Muscle of back (tissue), 11 donors: ENCODE measurements around the gene SPI1. TPM values are rescaled to one million over a fixed set of nuclear protein-coding genes. Genes with fewer than 3 reads are reported as not detected.
A peak's percentile ranks its signal among the peaks of the same experiment; 100 is the strongest.

ENCODE experiments used
- DNase-seq, 3 donors: peaks; one replicate each; pipeline versions ENCODE4 v3.0.0 to v3.0.0-alpha.2; 2013
- polyA plus RNA-seq, 10 donors: library from polyadenylated mRNA; unstranded; fragments of 120-200 nt; gene quantifications; one replicate each; pipeline ENCODE4 v1.2.1, GENCODE V29; 2013; ENCODE audit not compliant: insufficient read length in 10 of 10

SPI1 gene
- polyA plus RNA-seq, 10 donors: 4.4 to 8.0 (median 5.4) TPM

DNA sequence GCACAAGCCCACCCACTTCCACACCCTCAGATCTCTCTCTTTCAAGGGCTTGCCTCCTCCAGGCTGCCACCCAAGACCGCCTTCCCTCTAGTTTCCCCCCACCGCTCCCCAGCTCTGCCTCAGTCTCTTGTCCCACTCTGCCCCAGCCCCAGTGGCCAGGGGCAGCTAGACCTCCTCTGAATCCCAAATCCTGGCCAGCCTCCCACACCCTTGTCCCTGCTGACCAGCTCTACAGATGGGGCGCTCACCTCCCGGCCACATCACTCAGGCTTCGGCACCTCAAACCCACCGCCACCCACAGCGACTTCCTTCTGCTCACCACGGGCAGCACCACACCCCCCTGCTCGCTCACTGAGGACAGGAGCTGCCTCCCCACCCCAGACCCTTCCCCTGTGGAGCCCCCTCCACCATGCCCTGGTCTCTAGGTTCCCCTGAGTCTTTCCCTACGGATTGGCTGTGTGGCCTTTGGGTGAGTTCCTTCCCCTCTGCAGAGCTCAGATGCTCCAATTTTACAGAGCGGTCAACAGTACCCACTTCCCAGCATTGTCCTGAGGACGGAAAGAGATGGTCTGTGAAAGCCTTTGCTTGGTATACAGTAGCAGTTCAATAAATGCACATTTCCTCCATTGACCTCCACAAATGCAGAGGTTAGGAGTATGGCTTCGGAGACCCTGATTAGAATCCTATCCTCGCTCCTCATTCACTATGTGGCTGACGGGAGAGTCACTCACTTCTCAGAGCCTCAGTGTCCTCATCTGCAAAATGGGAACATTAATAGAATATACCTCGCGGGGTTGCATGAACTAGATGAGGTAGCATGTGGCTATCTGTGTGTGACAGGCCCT is 11.5 kb upstream of the SPI1 start:
- DNase-seq: no peak

GRCh38 chr11:47388697-47389576 is 10.6 kb upstream of the SPI1 start:
- DNase-seq: no peak

DNA sequence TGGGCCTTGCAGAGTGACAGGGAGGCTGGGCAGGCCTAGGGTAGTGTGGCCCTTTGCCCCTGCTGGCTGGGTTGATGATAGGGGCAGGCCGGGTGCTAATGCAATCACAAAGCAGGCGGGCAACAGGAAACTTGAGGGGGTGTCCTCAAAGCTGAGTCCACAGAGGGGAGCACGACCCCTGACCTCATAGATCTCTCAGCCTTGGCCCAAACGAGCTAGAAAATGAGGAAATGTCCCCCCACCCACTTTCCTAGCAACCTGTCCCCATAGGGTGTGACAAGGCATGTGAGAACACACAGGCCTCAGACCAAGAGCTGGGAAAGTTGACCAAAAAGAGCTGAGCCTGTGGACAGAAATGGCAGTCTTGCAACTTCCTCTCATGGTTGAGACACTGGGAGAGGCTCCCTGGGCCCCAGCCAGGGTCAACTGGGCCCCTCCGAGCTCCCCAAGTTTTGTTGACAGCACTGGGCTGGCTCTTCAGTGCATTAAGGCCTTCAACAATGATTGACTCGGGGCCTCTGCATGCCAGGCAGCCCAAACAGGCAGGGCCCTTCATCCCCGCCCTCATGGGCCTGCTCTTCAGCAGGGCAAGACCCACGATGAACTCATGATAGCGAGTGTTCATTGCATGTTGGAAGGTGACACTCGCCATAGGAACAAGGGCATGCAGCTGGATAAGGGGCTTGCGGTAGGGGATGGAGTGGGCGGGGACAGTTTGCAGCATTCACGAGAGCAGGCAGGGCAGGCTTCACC is 9.8 kb upstream of the SPI1 start:
- no peak for DNase-seq

GRCh38 chr11:47384498-47384897 is 6.2 kb upstream of the SPI1 start:
- no peak for DNase-seq

DNA sequence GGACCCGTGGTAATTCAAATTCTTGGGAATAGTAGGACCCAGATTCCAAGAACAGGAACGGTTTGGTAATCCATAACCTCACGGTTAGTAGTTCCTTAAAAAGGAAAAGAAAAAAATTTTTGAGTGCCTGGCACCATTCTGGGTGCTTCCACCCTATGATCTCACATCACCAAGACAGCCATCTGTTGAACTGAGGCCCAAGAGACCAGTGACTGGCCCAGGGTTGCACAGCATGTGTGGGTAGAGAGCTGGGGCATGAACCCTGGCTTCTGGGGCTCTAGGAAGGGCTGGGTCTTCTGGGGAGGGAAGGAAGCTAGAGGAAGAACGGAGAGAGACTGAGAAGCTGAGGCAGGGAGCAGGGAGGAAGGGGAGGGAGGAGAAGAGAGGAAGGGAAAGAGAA is 4.7 kb upstream of the SPI1 start:
- DNase-seq: no peak

DNA sequence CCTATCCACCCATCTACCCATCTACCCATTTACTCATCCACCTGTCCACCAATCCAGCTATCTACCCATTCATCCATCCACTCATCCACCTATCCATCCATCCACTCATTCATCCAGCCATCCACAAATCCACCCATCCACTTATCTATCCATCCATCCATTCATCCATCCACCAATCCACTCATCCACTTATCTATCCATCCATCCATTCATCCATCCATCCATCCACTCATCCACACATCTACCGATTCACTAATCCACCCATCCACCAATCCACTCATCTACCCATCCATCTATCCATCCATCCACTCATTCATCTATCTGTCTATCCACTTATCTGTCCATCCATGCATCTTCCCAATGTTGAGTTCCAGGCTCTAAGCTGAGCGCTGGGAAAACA is 1.7 kb upstream of the SPI1 start:
- no peak for DNase-seq

DNA sequence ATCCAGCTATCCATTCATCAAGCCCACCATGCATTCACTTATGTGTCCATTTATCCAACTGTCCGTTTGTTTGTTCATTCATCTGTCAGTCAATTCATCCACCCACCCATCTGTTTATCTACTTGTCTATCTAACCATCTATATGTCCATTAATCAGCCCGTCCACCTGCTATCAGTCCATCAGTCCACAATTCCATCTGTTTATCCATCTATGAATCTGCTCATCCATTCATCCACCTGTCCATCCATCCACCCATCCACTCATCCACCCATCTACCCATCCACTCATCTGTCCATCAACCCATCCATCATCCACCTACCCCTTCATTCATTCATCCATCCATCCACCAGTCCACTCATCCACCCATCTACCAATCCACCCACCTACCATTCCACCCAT is 970 bp upstream of the SPI1 start:
- DNase-seq: no peak

DNA sequence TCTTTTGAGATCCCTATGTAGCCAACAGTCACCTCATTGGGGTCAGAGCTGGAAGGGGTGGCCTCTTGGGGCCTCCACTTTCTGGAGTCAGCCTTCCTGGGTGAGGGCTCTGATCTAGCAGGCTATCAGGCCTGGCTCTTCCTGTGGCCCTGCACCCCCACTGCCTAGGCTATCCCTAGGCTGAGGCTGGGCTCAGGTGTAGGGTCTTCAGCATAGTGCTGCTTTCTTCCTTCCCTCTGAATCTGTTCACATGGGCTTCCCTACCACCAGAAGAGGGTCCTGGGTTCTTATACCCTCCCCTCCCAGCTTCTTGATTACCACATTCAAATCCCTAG is 456 bp upstream of the SPI1 start:
- DNase-seq: no peak

DNA sequence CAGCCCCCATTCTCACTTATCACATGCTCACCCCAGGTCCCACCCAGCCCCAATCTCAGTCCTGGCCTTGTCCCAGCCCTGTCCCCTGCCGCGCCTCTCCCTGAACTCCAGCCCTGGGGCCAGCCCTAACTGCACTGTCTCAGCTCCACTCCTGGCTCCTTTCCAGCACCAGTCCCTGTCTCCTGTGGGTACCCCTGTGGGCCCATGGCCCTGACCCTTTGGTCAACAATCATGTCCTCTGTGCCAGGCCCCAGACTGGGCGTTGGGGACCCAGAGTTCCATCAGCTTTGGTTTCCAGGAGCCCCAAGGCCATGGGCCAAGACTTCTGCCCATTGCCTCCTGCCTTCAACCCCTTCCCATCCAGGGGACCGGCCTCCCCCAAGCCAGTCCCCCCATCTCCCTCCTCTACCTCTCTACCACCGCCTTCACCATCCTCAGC is 757 bp downstream of the SPI1 start:
- DNase-seq: no peak

DNA sequence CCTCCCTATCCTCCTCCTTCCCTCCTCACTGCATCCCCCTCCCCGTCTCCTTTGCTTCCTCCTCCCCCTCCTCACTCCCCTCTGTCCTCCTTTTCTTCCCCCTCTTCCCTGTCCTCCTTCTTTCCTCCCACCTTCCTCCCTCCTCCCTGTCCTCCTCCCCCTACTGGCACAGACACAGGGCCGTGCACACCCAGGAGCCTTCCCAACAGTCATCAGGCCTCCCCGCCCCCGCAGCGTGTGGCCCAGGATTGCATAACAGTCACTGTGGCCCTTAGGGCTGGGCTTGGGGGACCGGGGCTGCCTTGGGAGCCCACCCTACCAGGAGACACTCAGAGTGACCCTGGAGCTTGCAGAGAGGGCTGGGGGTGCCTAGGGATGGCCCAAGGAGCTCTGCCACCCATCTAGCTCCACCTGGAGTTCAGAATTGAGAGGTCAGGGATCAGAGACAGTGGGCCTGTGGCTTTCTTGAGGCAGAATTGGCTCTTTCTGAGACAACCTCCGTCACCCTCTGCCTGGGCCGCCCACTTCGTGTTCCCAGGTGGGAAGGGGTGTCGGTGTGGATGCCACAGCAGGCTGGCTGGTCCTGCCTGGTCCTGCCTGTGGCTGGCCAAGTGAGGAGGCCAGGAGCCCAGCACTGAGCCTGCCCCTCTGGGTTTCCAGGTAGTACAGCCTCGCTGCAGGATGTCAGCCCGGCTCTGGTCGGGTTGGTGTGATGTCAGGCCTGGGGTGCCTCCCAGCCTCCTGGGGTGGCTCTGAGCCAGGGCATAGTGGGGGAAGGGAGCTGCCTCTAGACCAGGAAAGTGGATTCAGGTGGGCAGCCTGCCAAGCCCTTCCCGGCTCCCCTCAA is 1.6 kb downstream of the SPI1 start:
- DNase-seq: no peak

DNA sequence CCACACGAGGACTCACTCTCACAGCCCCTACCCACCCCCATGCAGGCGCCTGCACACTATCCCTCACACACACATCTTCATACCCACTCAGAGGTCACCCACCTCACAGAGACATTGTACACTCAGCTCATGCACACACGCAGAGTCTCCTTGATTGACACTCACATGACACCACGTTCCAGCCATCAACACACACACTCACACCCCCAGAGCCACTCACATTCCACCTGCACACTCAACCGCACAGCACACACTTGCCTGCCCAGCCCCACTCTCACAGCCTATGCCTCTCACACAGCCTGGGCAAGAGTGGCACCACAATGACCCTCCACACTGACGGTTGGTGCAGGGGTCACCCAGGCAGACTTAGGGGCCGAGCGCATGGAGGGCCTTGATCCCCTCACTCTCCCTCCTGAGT is 2.2 kb downstream of the SPI1 start:
- DNase-seq: no peak

DNA sequence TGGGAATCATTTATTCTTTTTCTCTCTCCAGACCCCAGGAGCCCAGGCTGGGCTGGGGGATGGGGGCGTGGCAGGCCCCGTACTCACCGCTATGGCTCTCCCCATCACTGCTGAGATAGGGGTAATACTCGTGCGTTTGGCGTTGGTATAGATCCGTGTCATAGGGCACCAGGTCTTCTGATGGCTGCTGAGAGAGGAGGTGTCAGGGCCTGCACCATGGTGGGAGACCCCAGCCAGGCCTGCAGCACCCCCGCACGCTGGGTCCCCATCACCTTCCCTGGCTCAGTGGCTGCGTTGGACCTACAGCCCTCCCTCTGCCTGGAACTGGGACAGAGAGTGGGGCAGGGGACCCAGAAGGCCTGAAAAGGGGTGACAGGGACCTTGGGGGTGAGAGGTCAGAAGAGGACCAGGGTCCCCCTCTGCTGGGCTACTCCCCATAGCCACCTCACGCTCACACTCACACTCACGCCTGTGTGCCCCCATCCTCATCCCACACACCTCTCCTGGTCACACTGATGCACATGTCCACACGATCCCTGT is 2.7 kb downstream of the SPI1 start:
- DNase-seq: no peak

DNA sequence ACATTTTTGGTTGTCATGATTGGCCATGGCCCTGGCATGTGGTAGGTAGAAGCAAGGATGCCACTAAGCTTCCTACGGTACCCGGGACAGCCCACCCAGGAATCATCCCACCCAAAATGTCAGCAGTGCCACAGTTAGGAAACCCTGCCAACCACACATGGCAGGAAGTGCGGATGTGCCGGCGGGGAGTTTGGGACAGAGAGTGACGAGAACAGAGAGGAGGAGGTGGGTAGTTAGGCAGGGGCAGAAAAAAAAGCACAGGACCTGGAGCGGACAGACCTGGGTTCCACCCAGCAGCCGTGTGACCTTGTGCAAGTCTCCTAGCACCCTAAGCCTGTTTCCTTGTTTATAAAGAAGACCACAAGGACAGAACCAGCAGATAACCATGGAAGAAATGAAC is 3.3 kb downstream of the SPI1 start:
- no peak for DNase-seq

GRCh38 chr11:47374720-47375019 is 3.7 kb downstream of the SPI1 start:
- DNase-seq: no peak

DNA sequence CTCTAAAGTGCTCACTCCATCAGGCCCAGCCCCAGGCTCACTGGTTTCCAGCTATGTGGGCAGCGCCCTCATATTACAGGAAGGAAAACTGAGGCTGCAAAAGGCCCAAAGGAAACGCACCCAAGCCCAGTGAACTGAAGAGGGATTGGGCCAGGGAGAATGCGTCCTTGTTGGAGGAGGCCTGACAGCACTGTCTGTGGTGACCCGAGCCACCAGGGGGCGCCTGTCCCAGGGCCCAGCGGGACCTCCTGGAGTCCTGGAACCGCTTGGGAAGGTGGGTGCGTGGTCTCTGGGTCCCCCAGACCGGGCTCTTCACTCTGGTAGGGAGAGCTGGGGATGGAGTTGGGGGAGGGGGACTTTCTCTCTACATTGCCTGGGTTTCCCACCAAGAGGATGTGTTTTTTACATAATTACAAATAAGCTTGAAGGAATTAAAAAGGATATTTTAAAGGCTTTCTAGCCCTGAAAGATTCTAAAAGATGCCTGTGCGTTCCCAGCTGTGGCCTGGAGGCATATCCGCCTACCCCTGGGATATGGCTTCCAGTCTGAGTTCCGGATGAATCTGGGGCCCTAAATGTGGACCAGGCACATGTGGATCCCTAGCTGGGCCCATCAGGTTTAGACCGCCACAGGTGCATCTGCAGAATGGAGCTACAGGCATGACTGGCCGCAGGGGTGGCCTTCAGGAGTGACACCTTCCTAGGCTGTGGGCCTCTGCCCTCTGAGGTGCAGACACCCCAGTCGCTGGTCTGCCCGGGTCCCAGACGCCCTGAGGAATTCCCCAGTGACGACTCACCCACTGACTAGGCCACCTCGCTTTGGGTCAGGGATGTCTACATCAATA is 4.2 kb downstream of the SPI1 start:
- DNase-seq: peak; percentile 51 to 84 (median 80)

- DNase-seq: no peak
Measured at GRCh38 chr11:47372422-47372821, 5.9 kb downstream of the SPI1 start.

DNA sequence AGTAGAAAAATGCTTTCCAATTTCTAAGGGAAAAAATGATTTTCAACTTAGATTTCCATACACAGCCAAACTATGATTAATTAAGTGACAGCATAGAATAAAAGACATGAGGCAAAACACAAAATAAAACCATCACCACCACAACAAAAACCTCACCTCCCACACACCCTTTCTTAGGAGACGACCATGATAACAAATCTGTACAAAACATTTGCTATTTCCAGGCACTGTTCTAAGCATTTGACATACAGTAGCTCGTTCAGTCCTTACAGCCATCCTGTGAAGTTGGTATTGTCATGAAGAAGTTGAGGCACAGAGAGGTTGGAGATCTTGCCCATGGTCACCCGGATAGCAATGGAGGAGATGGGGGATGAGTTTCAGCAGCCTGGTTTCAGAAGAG is 8.7 kb downstream of the SPI1 start:
- DNase-seq: no peak

DNA sequence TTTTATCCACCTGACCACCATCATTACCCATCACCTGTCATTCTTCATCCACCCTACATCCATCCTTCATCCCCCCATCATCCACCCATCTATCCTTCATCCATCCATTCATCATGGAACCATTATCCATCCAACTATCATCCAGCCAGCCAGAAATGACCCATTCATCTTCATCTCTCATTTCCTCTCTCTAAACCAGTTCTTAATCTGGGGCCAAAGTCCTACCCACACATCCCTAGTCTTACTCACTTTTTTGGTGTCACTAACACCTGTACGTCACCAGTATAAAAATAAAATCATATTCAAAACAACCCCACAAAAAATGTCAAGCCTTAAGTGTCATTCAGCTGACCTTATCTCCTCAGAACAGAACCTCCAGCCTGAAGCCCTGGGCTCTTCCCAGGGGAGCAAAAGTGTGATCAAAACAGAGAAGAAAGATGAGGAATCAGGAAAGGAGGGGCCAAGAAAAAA is 12.3 kb downstream of the SPI1 start:
- DNase-seq: no peak

- DNase-seq: no peak
Measured at GRCh38 chr11:47361419-47361818, 16.9 kb downstream of the SPI1 start.

DNA sequence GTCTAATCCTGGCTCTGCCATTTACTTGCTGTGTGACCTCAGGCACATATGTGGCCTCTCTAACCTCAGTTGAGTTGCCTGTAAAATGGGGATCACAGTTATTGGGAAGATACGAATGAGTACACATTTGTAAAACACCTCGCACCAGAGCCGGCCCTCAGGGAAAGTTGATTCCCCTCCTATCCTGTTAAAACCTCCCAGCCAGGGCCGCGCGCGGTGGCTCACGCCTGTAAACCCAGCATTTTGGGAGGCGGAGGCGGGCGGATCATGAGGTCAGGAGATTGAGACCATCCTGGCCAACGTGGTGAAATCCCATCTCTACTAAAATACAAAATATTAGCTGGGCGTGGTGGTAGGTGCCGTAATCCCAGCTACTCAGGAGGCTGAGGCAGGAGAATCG is 18.0 kb downstream of the SPI1 start:
- DNase-seq: no peak
